GM12878 (cell line): ENCODE measurements around the gene ITGA8. TPM values are rescaled to one million over a fixed set of nuclear protein-coding genes. Genes with fewer than 3 reads are reported as not detected.

Source experiments
- ATAC-seq: fragments of 200-7000 bp; cut with Tn5 transposase; 3 replicates; pipeline ENCODE4 v1.9.1; 2020; ENCODE audit warnings: mild to moderate bottlenecking, moderate library complexity
- BruUV-seq: library from RNA; stranded (reverse); fragments of 400-500 nt; replicated peaks from 2 replicates; lab custom pipeline; 2021; lab: Mats Ljungman, UMichigan
- CTCF ChIA-PET: fragments of 300-600 bp; sonication (Branson Sonifier 250); formaldehyde crosslinking; extraction: SDS; loops from one replicate; lab custom pipeline; 2021; ENCODE audit warnings: inconsistent platforms; lab: Yijun Ruan, JAX
- POLR2A ChIA-PET: fragments of 350-600 bp; formaldehyde crosslinking; extraction: SDS; loops from one replicate; lab custom pipeline; 2021; ENCODE audit warnings: inconsistent platforms; lab: Charles Lee
- RAD21 ChIA-PET: fragments of 300-600 bp; sonication (Branson Sonifier 250); formaldehyde crosslinking; loops from one replicate; lab custom pipeline; 2023; ENCODE audit warnings: antibody characterized with exemption; ENCODE audit not compliant: unreplicated experiment; lab: Charles Lee
- SMC1A ChIA-PET: fragments of 300-600 bp; sonication (Branson Sonifier 250); formaldehyde crosslinking; loops from one replicate; lab custom pipeline; 2023; ENCODE audit not compliant: unreplicated experiment, uncharacterized antibody; lab: Charles Lee
- DNase-seq: peaks from one replicate; pipeline ENCODE4 v3.0.0-alpha.2; 2011; ENCODE audit warnings: low read depth, low spot score
- FAIRE-seq: peaks from 3 replicates; lab custom pipeline; 2011; peaks lifted over from hg19 to GRCh38; lab: Jason Lieb, UNC
- H2AFZ ChIP-seq: 2 replicates; pipeline ENCODE4 v1.6.0; 2011; ENCODE audit warnings: low read depth, low read length, control low read depth; ENCODE audit not compliant: control insufficient read depth
- H3K27ac ChIP-seq: 2 replicates; pipeline ENCODE4 v1.5.1; 2011; ENCODE audit warnings: control low read depth; ENCODE audit not compliant: control insufficient read depth, insufficient read depth
- H3K27me3 ChIP-seq, 2 experiments: replicated peaks in 1 of 2; 2 replicates each; pipeline versions ENCODE4 v1.6.0 to v1.6.1; 2011; ENCODE audit warnings: low read length in 1 of 2; ENCODE audit not compliant: control insufficient read depth in 2 of 2, insufficient read depth in 2 of 2
- H3K36me3 ChIP-seq, 2 experiments: 2 replicates each; pipeline ENCODE4 v1.5.1; 2011; ENCODE audit warnings: low read length in 1 of 2; ENCODE audit not compliant: control insufficient read depth in 2 of 2, insufficient read depth in 2 of 2
- H3K4me1 ChIP-seq: 2 replicates; pipeline ENCODE4 v1.6.1; 2011; ENCODE audit warnings: mild to moderate bottlenecking, low read length, moderate library complexity, mixed read lengths; ENCODE audit not compliant: control insufficient read depth, insufficient read depth
- H3K4me2 ChIP-seq: 2 replicates; pipeline ENCODE4 v1.6.0; 2011; ENCODE audit warnings: control low read depth; ENCODE audit not compliant: control insufficient read depth, insufficient read depth
- H3K4me3 ChIP-seq: fragments of 200-600 bp; sonication (generic); 2 replicates; pipeline ENCODE4 v1.5.1; 2016
- H3K79me2 ChIP-seq: 2 replicates; pipeline ENCODE4 v1.6.0; 2011; ENCODE audit warnings: low read length; ENCODE audit not compliant: control insufficient read depth, insufficient read depth
- H3K9ac ChIP-seq: 2 replicates; pipeline ENCODE4 v1.8.0; 2011; ENCODE audit warnings: low read length, control low read depth, mixed read lengths; ENCODE audit not compliant: control insufficient read depth, insufficient read depth
- H3K9me3 ChIP-seq: replicated peaks from 3 replicates; pipeline ENCODE4 v1.5.1; 2011; ENCODE audit warnings: mild to moderate bottlenecking, low read length; ENCODE audit not compliant: control insufficient read depth, insufficient read depth
- H4K20me1 ChIP-seq: 2 replicates; pipeline ENCODE4 v1.6.0; 2011; ENCODE audit not compliant: control insufficient read depth, insufficient read depth
- ESRRA ChIP-seq: IDR thresholded peaks from 2 replicates; pipeline ENCODE4 v1.6.1; 2012; ENCODE audit warnings: mild to moderate bottlenecking, low read length, improper control_type of control experiment
- NRF1 ChIP-seq: conservative IDR thresholded peaks from 2 replicates; pipeline ENCODE4 v1.6.1; 2011; ENCODE audit warnings: mild to moderate bottlenecking, low read depth, low read length, improper control_type of control experiment
- WGBS: methylation state at CpG from one replicate; pipeline ENCODE4 v1.1.6; 2016; ENCODE audit warnings: low lambda C conversion rate; ENCODE audit not compliant: insufficient replicate concordance, insufficient coverage; ENCODE audit errors: missing lambda C conversion rate; 5-methylcytosine and 5-hydroxymethylcytosine counted together
- in situ Hi-C: fragments of 300-500 bp; cut with MboI; formaldehyde crosslinking; loops from 9 replicates; pipeline ENCODE4 v1.14.3; 2018; ENCODE audit warnings: mixed read lengths
- intact Hi-C: fragments of 100-400 bp; cut with micrococcal nuclease; formaldehyde crosslinking; loops from one replicate; pipeline ENCODE4 v1.14.2; 2022; ENCODE audit not compliant: unreplicated experiment
- polyA plus RNA-seq, 11 experiments: library from polyadenylated mRNA; depleted of rRNA in 4 of 11; unstranded in 6 of 11; stranded (reverse) in 5 of 11; fragments of >200 nt; fragmentation: Nextera tagmentation in 4 of 11; fragmentation: Illumina TruSeq in 1 of 11; extraction: Ambion mirVana in 4 of 11; extraction: Trizol in 1 of 11; gene quantifications; 1 replicate in 1 of 11; 2 replicates in 10 of 11; pipeline versions ENCODE4 v1.2.1 to v1.2.3, GENCODE V29; 2011 to 2016; ENCODE audit warnings: inconsistent platforms in 2 of 11, missing spikeins in 2 of 11, low read depth in 1 of 11
- total RNA-seq, 4 experiments: library from RNA; depleted of rRNA in 3 of 4; stranded (reverse); fragments of >200 nt in 3 of 4; fragmentation: Illumina TruSeq in 1 of 4; extraction: Trizol in 1 of 4; gene quantifications; 2 replicates each; pipeline versions ENCODE4 v1.2.1 to v1.2.3, GENCODE V29; 2013 to 2021
- TF ChIP-seq, protein P1 (sequence below): IDR thresholded peaks from 2 replicates; pipeline ENCODE4 v1.6.1; 2011; ENCODE audit warnings: mild to moderate bottlenecking, low read depth, low read length, moderate library complexity; ENCODE audit not compliant: insufficient replicate concordance

ITGA8 gene
- total and polyA plus RNA-seq, 10 of the 15 experiments (the other 5 are each of a cell fraction or from before 2014, with no cell fraction given), result 0.03 TPM; not detected in 9

DNA sequence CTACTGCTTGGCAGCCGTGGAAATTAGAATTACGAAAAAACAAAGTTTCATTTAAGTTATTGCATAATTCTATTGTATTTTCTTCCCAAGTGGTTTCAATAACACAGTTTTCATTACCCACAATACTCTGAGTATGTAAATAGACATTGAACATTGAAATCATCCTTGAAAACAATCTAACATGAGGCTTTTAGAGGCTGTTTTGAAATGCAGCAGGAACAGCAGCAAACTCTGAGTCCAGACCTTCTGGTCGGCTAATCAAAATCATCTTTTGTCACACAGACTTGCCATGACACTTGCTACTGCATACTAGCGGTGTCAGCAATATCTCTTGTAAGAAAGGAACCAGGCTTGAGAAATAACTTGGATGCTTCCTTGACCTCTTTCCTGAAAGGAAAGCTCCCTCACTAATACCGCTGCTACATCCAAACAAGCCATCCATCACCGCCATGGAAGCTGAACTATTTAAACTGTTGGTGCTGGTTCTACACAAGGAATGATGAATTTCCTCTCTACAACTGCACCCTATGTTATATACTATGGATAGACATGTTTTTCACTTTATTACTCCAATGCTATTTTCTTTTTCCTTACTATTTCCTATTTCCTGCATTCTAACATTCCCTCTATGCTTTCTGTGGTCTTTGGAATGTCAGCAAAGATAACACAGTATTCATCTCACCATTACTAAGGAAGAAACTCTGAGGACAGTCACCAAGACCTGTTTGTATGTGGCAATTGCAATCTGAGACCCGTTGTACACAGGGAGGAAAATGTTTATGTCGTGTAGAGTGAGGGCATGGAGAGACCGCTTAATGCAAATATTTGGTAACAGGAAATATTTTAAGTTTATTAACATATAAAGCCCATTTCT, 130.8 kb downstream of the ITGA8 start (continued):
- TF ChIP-seq, protein P1, sequence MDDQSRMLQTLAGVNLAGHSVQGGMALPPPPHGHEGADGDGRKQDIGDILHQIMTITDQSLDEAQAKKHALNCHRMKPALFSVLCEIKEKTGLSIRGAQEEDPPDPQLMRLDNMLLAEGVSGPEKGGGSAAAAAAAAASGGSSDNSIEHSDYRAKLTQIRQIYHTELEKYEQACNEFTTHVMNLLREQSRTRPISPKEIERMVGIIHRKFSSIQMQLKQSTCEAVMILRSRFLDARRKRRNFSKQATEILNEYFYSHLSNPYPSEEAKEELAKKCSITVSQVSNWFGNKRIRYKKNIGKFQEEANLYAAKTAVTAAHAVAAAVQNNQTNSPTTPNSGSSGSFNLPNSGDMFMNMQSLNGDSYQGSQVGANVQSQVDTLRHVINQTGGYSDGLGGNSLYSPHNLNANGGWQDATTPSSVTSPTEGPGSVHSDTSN, result no peak
- TF ChIP-seq, all 136 proteins: peak for 0

DNA sequence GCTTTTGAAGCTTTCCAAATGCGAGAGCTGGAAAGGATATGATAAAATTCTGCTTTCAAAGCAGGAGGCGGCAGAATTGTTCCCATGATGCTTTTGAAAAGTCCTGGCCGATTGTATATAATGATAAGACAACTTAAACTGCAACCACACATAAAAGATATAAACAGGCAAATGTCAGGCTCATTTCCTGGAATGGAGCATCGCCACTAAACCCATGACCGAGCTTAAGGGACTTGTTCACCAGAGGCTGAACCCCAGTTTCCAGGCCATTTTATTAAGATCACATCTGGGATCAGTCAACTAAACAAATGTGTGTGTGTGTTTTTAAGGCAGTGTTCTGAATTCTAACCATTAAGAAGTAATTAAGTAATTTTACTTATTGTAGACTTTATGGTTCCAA, 131.6 kb downstream of the ITGA8 start:
- no peaks in the 10 kb centered on the region for H3K9me3 ChIP-seq
- no peaks in the 10 kb centered on the region for H4K20me1 ChIP-seq
- H3K4me1 ChIP-seq, result no peaks in the 10 kb centered on the region
- in situ Hi-C loops, result no loop called here
- TF ChIP-seq ESRRA, result no peak
- TF ChIP-seq NRF1, result no peak
- H3K4me3 ChIP-seq, result no peak overlapping the region
- ChIA-PET RAD21 (no interaction called here), SMC1A (no interaction called here), CTCF (no interaction called here), POLR2A (no interaction called here)
- no TSS peak for BruUV-seq
- H3K4me2 ChIP-seq, result no peak overlapping the region
- no peak overlapping the region for H2AFZ ChIP-seq
- no peak overlapping the region for H3K27ac ChIP-seq
- DNase-seq (no peak), ATAC-seq (no peak), FAIRE-seq (no peak)
- WGBS, result 9% methylated on average over 5 of the region's 5 CpGs
- no peaks in the 10 kb centered on the region for H3K79me2 ChIP-seq
- intact Hi-C loops, result no loop called here
- H3K9ac ChIP-seq, result no peak overlapping the region
- H3K36me3 ChIP-seq, result no peaks in the 10 kb centered on the region
- H3K27me3 ChIP-seq, result no peaks in the 10 kb centered on the region; a peak in 1 of 4 replicates
